GM04504 (cell line): Measurements from ENCODE around the gene CLDN18.
A peak's percentile ranks its signal among the peaks of the same experiment; 100 is the strongest.

ENCODE experiments used
- DNase-seq: peaks from one replicate; pipeline ENCODE4 v3.0.0-alpha.2; 2012; ENCODE audit warnings: low read depth

Gene CLDN18

GRCh38 chr3:138063416-138063815 lies 53.5 kb downstream of the CLDN18 start:
- DNase-seq: no peak

- DNase-seq: no peak
Observed at GRCh38 chr3:138065949-138066348, 56.0 kb downstream of the CLDN18 start.

GRCh38 chr3:138066383-138066782 lies 56.4 kb downstream of the CLDN18 start:
- no peak for DNase-seq

GRCh38 chr3:138066972-138067371 lies 57.0 kb downstream of the CLDN18 start:
- DNase-seq: no peak

GRCh38 chr3:138068046-138068445 lies 58.1 kb downstream of the CLDN18 start:
- DNase-seq: no peak

- peak; percentile 25 for DNase-seq
Observed at GRCh38 chr3:138068579-138069174, 58.7 kb downstream of the CLDN18 start.

GRCh38 chr3:138070006-138070405 lies 60.0 kb downstream of the CLDN18 start:
- no peak for DNase-seq

GRCh38 chr3:138072796-138073195 lies 62.8 kb downstream of the CLDN18 start:
- DNase-seq: no peak

GRCh38 chr3:138078096-138078495 lies 68.1 kb downstream of the CLDN18 start:
- no peak for DNase-seq

- peak; percentile 88 for DNase-seq
Observed at GRCh38 chr3:138078901-138079344, 69.0 kb downstream of the CLDN18 start.

GRCh38 chr3:138079901-138080300 lies 69.9 kb downstream of the CLDN18 start:
- no peak for DNase-seq

GRCh38 chr3:138081371-138082084 lies 71.6 kb downstream of the CLDN18 start:
- DNase-seq: no peak

GRCh38 chr3:138082085-138082991 lies 72.4 kb downstream of the CLDN18 start:
- peak; percentile 56 for DNase-seq

GRCh38 chr3:138082992-138083386 lies 73.0 kb downstream of the CLDN18 start:
- DNase-seq: no peak
